Calu3 (cell line): ENCODE results near the gene HSD17B11. TPM values are rescaled to one million over a fixed set of nuclear protein-coding genes. Genes with fewer than 3 reads are reported as not detected.
"Not testable (repeated sequence)": the region's sequence is repeated elsewhere in the genome, so short reads cannot be mapped to it uniquely, and the experiment has no call there.

ENCODE experiments used
- BruUV-seq: library from RNA; stranded (reverse); fragments of 400-500 nt; replicated peaks from 2 replicates; lab custom pipeline; 2021; lab: Mats Ljungman, UMichigan
- CTCF ChIA-PET: fragments of 300-600 bp; sonication (Branson Sonifier 250); formaldehyde crosslinking; loops from one replicate; lab custom pipeline; 2022; ENCODE audit warnings: antibody characterized with exemption; lab: Charles Lee
- DNase-seq: peaks from one replicate; pipeline ENCODE4 v3.0.0; 2022
- H3K27ac Mint-ChIP-seq: one replicate; pipeline ENCODE4 v1.8.0; 2022; ENCODE audit warnings: mixed read lengths; ENCODE audit not compliant: unreplicated experiment
- H3K27me3 Mint-ChIP-seq: one replicate; pipeline ENCODE4 v1.8.0; 2022; ENCODE audit warnings: mixed read lengths; ENCODE audit not compliant: unreplicated experiment
- H3K36me3 Mint-ChIP-seq: one replicate; pipeline ENCODE4 v1.8.0; 2022; ENCODE audit warnings: mild to moderate bottlenecking, moderate library complexity, mixed read lengths; ENCODE audit not compliant: insufficient read depth, unreplicated experiment
- H3K4me1 Mint-ChIP-seq: one replicate; pipeline ENCODE4 v1.8.0; 2022; ENCODE audit warnings: mild to moderate bottlenecking, low read depth, mixed read lengths; ENCODE audit not compliant: unreplicated experiment
- H3K4me3 Mint-ChIP-seq: one replicate; pipeline ENCODE4 v1.8.0; 2022; ENCODE audit warnings: mild to moderate bottlenecking, low read depth, moderate library complexity, mixed read lengths; ENCODE audit not compliant: unreplicated experiment
- H3K9me3 Mint-ChIP-seq: one replicate; pipeline ENCODE4 v1.8.0; 2022; ENCODE audit warnings: low read depth, mixed read lengths; ENCODE audit not compliant: unreplicated experiment
- intact Hi-C: fragments of 100-400 bp; cut with micrococcal nuclease; formaldehyde crosslinking; loops from one replicate; pipeline ENCODE4 v1.10.0; 2022; ENCODE audit not compliant: unreplicated experiment
- total RNA-seq: library from RNA; stranded (reverse); gene quantifications from 2 replicates; pipeline ENCODE4 v1.2.3, GENCODE V29; 2022
- TF ChIP-seq, protein P1 (sequence below): fragments of 200-600 bp; IDR thresholded peaks from one replicate; pipeline ENCODE4 v1.8.0; 2022; ENCODE audit warnings: antibody characterized with exemption; ENCODE audit not compliant: unreplicated experiment

HSD17B11 gene
- total RNA-seq, 1 experiment from 2014 or later, result 50.5 TPM

DNA sequence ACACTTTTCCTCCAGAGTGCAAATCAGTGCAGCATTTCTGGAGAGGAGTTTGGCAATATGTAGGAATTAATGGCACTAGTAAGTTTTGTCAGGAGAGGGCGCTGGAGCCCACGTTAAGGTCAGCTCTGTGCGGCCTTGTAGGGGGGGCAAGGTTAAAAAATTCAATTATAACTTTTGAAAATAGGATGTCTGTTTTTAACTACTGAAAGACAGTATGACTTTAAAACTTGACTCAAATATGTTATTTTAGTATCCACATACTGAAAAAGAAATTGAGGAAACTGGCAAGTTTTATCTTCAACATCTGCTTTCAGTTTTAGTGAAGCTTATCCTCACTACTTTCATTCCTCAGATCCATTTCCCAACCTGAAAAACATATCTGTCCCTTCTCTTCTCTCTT lies 37.4 kb downstream of the HSD17B11 start:
- TF ChIP-seq, protein P1, sequence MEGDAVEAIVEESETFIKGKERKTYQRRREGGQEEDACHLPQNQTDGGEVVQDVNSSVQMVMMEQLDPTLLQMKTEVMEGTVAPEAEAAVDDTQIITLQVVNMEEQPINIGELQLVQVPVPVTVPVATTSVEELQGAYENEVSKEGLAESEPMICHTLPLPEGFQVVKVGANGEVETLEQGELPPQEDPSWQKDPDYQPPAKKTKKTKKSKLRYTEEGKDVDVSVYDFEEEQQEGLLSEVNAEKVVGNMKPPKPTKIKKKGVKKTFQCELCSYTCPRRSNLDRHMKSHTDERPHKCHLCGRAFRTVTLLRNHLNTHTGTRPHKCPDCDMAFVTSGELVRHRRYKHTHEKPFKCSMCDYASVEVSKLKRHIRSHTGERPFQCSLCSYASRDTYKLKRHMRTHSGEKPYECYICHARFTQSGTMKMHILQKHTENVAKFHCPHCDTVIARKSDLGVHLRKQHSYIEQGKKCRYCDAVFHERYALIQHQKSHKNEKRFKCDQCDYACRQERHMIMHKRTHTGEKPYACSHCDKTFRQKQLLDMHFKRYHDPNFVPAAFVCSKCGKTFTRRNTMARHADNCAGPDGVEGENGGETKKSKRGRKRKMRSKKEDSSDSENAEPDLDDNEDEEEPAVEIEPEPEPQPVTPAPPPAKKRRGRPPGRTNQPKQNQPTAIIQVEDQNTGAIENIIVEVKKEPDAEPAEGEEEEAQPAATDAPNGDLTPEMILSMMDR, result no peak
- no peaks in the 10 kb centered on the region for H3K27me3 Mint-ChIP-seq
- intact Hi-C loops, result no loop called here
- no peaks in the 10 kb centered on the region for H3K9me3 Mint-ChIP-seq
- no TSS peak for BruUV-seq
- H3K4me3 Mint-ChIP-seq, result no peak overlapping the region
- no peak for DNase-seq
- CTCF ChIA-PET, result no interaction called here
- no peak overlapping the region for H3K27ac Mint-ChIP-seq
- H3K36me3 Mint-ChIP-seq, result peaks cover 9% of the 10 kb centered on the region
- no peaks in the 10 kb centered on the region for H3K4me1 Mint-ChIP-seq

DNA sequence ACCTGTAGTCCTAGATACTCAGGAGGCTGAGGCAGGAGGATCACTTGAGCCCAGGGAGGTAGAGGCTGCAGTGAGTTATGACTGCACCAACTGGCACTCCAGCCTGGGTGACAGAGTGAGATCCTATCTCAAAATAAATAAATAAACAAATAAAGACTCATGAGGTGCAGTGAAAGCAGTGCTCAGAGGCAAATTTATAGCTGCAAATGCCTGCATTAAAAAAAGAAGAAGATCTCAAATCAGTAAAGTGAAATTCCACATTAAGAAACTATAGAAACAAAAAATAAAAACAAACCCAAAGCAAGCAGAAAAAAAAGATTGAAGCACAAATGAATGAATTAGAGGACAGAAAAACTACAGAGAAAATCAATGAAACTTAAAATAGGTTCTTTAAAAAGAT lies 45.8 kb downstream of the HSD17B11 start:
- Mint-ChIP-seq H3K4me1 (no peaks in the 10 kb centered on the region), H3K4me3 (no peak overlapping the region), H3K27me3 (no peaks in the 10 kb centered on the region), H3K9me3 (peaks cover 6% of the 10 kb centered on the region), H3K27ac (no peak overlapping the region), H3K36me3 (peaks cover 7% of the 10 kb centered on the region)
- CTCF ChIA-PET, result no interaction called here
- intact Hi-C loops, result no loop called here
- BruUV-seq, result no TSS peak
- TF ChIP-seq, protein P1, result no peak
- DNase-seq, result no peak

DNA sequence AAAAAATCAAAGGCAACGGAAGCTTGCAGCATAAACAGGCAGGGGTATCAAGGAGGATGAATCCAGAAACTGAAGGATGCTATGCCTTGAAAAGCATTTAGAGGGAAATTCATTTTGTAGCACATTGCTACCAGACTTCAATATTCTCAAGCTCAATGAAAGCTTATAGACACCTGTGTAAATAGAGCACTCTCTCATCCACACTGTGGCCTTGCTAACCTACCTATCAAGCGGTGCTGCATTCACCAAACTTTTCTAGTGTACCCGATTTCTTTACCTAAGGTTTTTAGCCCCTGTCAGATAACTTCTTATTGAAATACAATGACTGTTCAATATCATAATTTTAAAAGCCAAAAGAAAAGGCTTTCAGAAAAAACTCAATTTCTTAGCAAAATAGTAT lies 48.1 kb downstream of the HSD17B11 start:
- Mint-ChIP-seq H3K4me1 (no peaks in the 10 kb centered on the region), H3K27me3 (no peaks in the 10 kb centered on the region), H3K4me3 (no peak overlapping the region), H3K36me3 (peaks cover 7% of the 10 kb centered on the region), H3K27ac (no peak overlapping the region), H3K9me3 (peaks cover 6% of the 10 kb centered on the region)
- CTCF ChIA-PET, result interaction anchor here (0.7 kb wide), 1 partner anchor 500 kb away, joined by 6 read pairs; no protein-coding TSS in a partner anchor
- BruUV-seq, result no TSS peak
- TF ChIP-seq, protein P1, result no peak
- intact Hi-C loops, result no loop called here
- no peak for DNase-seq

DNA sequence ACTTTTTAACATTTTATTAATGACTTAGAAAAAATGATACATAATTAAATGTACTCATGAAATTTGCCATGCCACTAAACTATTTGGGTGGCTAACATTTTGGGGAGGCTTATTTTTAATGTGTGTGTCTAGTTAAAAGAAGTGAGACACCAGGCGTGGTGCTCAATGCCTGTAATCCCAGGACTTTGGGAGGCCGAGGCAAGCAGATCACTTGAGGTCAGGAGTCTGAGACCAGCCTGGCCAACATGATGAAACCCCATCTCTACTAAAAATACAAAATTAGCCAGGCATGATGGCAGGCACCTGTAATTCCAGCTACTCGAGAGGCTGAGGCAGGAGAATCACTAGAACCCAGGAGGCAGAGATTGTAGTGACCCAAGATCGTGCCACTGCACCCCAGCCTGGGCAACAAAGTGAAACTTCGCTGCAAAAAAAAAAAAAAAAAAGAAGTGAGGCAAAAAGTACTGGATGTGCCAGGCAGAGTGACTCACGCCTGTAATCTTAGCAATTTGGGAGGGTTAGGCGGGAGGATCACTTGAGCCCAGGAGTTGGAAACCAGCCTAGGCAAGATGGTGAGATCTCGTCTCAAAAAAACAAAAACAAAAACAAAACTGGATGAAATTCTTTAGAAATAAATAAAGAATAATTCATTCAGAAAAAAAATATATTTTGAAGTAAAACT lies 48.9 kb downstream of the HSD17B11 start:
- H3K27me3 Mint-ChIP-seq, H3K4me1 Mint-ChIP-seq, intact Hi-C loops, H3K27ac Mint-ChIP-seq, BruUV-seq, H3K4me3 Mint-ChIP-seq, H3K36me3 Mint-ChIP-seq, DNase-seq, H3K9me3 Mint-ChIP-seq: not testable (repeated sequence)
- CTCF ChIA-PET, result interaction anchor here (0.7 kb wide), 2 partner anchors 48 to 501 kb away, joined by 5 to 6 read pairs; no protein-coding TSS in a partner anchor

DNA sequence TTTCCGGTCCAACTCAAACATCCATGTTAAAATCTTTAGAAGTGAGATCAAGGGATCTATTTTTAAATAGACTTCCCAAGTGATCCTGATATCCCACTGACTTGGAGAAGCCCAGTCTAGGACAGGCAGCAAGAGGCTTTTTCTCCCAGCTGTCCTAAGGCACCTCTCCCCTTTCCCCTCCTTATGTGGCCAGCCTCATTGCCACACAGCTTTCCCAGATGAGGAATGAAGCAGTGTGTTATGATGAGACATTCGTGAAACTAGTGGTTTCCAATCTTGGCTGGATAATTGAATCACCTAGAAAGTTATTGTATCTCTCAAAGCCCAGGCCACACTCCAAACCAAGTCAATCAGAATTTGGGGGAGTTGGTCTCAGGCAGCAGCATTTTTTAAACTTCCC lies 51.5 kb downstream of the HSD17B11 start:
- no peak for DNase-seq
- H3K4me1 Mint-ChIP-seq, result no peaks in the 10 kb centered on the region
- H3K4me3 Mint-ChIP-seq, result no peak overlapping the region
- H3K36me3 Mint-ChIP-seq, result no peaks in the 10 kb centered on the region
- BruUV-seq, result no TSS peak
- TF ChIP-seq, protein P1, result no peak
- CTCF ChIA-PET, result no interaction called here
- H3K9me3 Mint-ChIP-seq, result peaks cover 4% of the 10 kb centered on the region
- intact Hi-C loops, result no loop called here
- no peaks in the 10 kb centered on the region for H3K27me3 Mint-ChIP-seq
- H3K27ac Mint-ChIP-seq, result no peak overlapping the region
